HEK293 (cell line): ENCODE data around the gene MADCAM1.
A peak's percentile ranks its signal among the peaks of the same experiment; 100 is the strongest.
"Not testable (repeated sequence)": the region's sequence is repeated elsewhere in the genome, so short reads cannot be mapped to it uniquely, and the experiment has no call there.

Source experiments
- CTCF ChIA-PET: fragments of 350-600 bp; formaldehyde crosslinking; extraction: SDS; loops from one replicate; lab custom pipeline; 2021; ENCODE audit warnings: antibody characterized with exemption; lab: Yijun Ruan, JAX
- POLR2A ChIA-PET: fragments of 300-600 bp; formaldehyde crosslinking; extraction: SDS; loops from one replicate; lab custom pipeline; 2020; ENCODE audit warnings: antibody characterized with exemption, inconsistent platforms; lab: Yijun Ruan, JAX
- H3K27ac ChIP-seq: fragments of 200-500 bp; sonication (Bioruptor generic); 2 replicates; pipeline ENCODE4 v1.5.1; 2014; ENCODE audit warnings: low read depth, low read length, control low read depth, inconsistent platforms; ENCODE audit errors: extremely low read depth
- H3K36me3 ChIP-seq, 2 experiments: fragments of 200-500 bp in 1 of 2; sonication (Bioruptor generic) in 1 of 2; 1 replicate in 1 of 2; 2 replicates in 1 of 2; pipeline ENCODE4 v1.5.1; 2014 to 2017; ENCODE audit warnings: inconsistent platforms in 2 of 2, low read length in 2 of 2; ENCODE audit not compliant: control insufficient read depth in 2 of 2, insufficient read depth in 1 of 2
- H3K4me1 ChIP-seq: fragments of 200-500 bp; sonication (Bioruptor generic); 2 replicates; pipeline ENCODE4 v1.5.1; 2014; ENCODE audit warnings: mild to moderate bottlenecking, low read length, inconsistent platforms; ENCODE audit not compliant: control insufficient read depth, insufficient read depth
- H3K4me3 ChIP-seq: 2 replicates; pipeline ENCODE4 v1.5.1; 2011; ENCODE audit warnings: low read depth, mild to moderate bottlenecking, control low read depth, low read length, moderate library complexity
- H3K9me3 ChIP-seq: fragments of 200-500 bp; sonication (Bioruptor generic); 2 replicates; pipeline ENCODE4 v1.5.1; 2014; ENCODE audit warnings: low read depth, low read length, inconsistent platforms; ENCODE audit not compliant: control insufficient read depth, insufficient read depth
- EGR2 ChIP-seq: fragments of 450-650 bp; formaldehyde crosslinking; IDR thresholded peaks from 2 replicates; pipeline ENCODE4 v1.5.1; 2016; ENCODE audit warnings: low read depth, missing biosample characterization, missing genetic modification characterization
- GLIS1 ChIP-seq: fragments of 450-650 bp; formaldehyde crosslinking; IDR thresholded peaks from 2 replicates; pipeline ENCODE4 v1.5.1; 2016; ENCODE audit warnings: missing biosample characterization, missing genetic modification characterization
- MEIS1 ChIP-seq: sonication (generic); formaldehyde crosslinking; IDR thresholded peaks from 2 replicates; pipeline ENCODE4 v1.8.1; 2022; ENCODE audit warnings: missing genetic modification reagents, mild to moderate bottlenecking, borderline replicate concordance
- REST ChIP-seq: fragments of 450-650 bp; formaldehyde crosslinking; IDR thresholded peaks from 2 replicates; pipeline ENCODE4 v1.5.1; 2016; ENCODE audit warnings: missing biosample characterization, missing genetic modification characterization
- SALL2 ChIP-seq: fragments of 450-650 bp; formaldehyde crosslinking; IDR thresholded peaks from 2 replicates; pipeline ENCODE4 v1.5.0; 2017; ENCODE audit warnings: missing biosample characterization, mild to moderate bottlenecking, missing genetic modification characterization, borderline replicate concordance
- SP7 ChIP-seq: fragments of 450-650 bp; formaldehyde crosslinking; IDR thresholded peaks from 2 replicates; pipeline ENCODE4 v1.5.1; 2016; ENCODE audit warnings: missing biosample characterization, missing genetic modification characterization
- TSHZ1 ChIP-seq: fragments of 450-650 bp; formaldehyde crosslinking; IDR thresholded peaks from 2 replicates; pipeline ENCODE4 v1.5.1; 2016; ENCODE audit warnings: missing biosample characterization, missing genetic modification characterization, borderline replicate concordance
- ZBTB8A ChIP-seq: fragments of 450-650 bp; formaldehyde crosslinking; IDR thresholded peaks from 2 replicates; pipeline ENCODE4 v1.5.1; 2016; ENCODE audit warnings: missing biosample characterization, missing genetic modification characterization
- ZNF184 ChIP-seq: fragments of 450-650 bp; IDR thresholded peaks from 2 replicates; pipeline ENCODE4 v1.5.1; 2018; ENCODE audit warnings: missing biosample characterization, mild to moderate bottlenecking, missing genetic modification characterization
- ZNF549 ChIP-seq: fragments of 450-650 bp; IDR thresholded peaks from 2 replicates; pipeline ENCODE4 v1.5.1; 2018; ENCODE audit warnings: missing biosample characterization, missing genetic modification characterization, mild to moderate bottlenecking, inconsistent platforms, moderate library complexity
- ZNF76 ChIP-seq: fragments of 450-650 bp; formaldehyde crosslinking; IDR thresholded peaks from 2 replicates; pipeline ENCODE4; 2016; ENCODE audit warnings: low read depth, missing biosample characterization, missing genetic modification characterization, borderline replicate concordance
- ZNF791 ChIP-seq: fragments of 450-650 bp; formaldehyde crosslinking; IDR thresholded peaks from 2 replicates; pipeline ENCODE4 v1.5.1; 2016; ENCODE audit warnings: missing biosample characterization, missing genetic modification characterization
- TF ChIP-seq, protein P1 (sequence below): fragments of 450-650 bp; formaldehyde crosslinking; optimal IDR thresholded peaks from 2 replicates; pipeline ENCODE3; 2016; ENCODE audit warnings: missing biosample characterization, mild to moderate bottlenecking, missing genetic modification characterization
- TF ChIP-seq, protein P2 (sequence below): fragments of 450-650 bp; formaldehyde crosslinking; IDR thresholded peaks from 2 replicates; pipeline ENCODE4 v1.5.1; 2017; ENCODE audit warnings: missing biosample characterization, missing genetic modification characterization
- TF ChIP-seq, protein P3 (sequence below): fragments of 450-650 bp; formaldehyde crosslinking; IDR thresholded peaks from 2 replicates; pipeline ENCODE4 v1.5.1; 2016; ENCODE audit warnings: missing biosample characterization, missing genetic modification characterization
- TF ChIP-seq, protein P4 (sequence below): fragments of 450-650 bp; formaldehyde crosslinking; IDR thresholded peaks from 2 replicates; pipeline ENCODE4 v1.5.1; 2016; ENCODE audit warnings: missing biosample characterization, missing genetic modification characterization

Gene MADCAM1

GRCh38 chr19:480016-480855 is 16.1 kb upstream of the MADCAM1 start (continued):
- TF ChIP-seq MEIS1 (CRISPR knock-in tag) (no peak), ZNF791 (tag by site-specific recombination) (no peak; the same call in 1 of the 2 replicates), ZBTB8A (tag by site-specific recombination) (0 out of 2 replicates have a peak, but pooled peaks have one; percentile 23), SP7 (tag by site-specific recombination) (0 out of 2 replicates have a peak, but pooled peaks have one; percentile 40), SALL2 (tag by site-specific recombination) (no peak), EGR2 (peak; percentile 87)
- TF ChIP-seq, protein P1, sequence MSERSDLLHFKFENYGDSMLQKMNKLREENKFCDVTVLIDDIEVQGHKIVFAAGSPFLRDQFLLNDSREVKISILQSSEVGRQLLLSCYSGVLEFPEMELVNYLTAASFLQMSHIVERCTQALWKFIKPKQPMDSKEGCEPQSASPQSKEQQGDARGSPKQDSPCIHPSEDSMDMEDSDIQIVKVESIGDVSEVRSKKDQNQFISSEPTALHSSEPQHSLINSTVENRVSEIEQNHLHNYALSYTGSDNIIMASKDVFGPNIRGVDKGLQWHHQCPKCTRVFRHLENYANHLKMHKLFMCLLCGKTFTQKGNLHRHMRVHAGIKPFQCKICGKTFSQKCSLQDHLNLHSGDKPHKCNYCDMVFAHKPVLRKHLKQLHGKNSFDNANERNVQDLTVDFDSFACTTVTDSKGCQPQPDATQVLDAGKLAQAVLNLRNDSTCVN (tag by site-specific recombination): peak; percentile 24
- TF ChIP-seq, all 188 proteins: peak for 35

GRCh38 chr19:481100-481499 is 15.2 kb upstream of the MADCAM1 start:
- POLR2A ChIA-PET, CTCF ChIA-PET, H3K36me3 ChIP-seq, H3K27ac ChIP-seq, H3K4me1 ChIP-seq, H3K4me3 ChIP-seq, H3K9me3 ChIP-seq: not testable (repeated sequence)
- TF ChIP-seq, protein P2, sequence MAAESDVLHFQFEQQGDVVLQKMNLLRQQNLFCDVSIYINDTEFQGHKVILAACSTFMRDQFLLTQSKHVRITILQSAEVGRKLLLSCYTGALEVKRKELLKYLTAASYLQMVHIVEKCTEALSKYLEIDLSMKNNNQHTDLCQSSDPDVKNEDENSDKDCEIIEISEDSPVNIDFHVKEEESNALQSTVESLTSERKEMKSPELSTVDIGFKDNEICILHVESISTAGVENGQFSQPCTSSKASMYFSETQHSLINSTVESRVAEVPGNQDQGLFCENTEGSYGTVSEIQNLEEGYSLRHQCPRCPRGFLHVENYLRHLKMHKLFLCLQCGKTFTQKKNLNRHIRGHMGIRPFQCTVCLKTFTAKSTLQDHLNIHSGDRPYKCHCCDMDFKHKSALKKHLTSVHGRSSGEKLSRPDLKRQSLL (tag by site-specific recombination): peak; percentile 99
- peak; percentile 58 for TF ChIP-seq ZNF76 (tag by site-specific recombination)

- CTCF ChIA-PET: interaction anchor here (0.7 kb wide), 1 partner anchor 28 kb away, joined by 3 read pairs; no protein-coding TSS in a partner anchor
- no peak overlapping the region for H3K4me3 ChIP-seq
- H3K4me1 ChIP-seq: no peaks in the 10 kb centered on the region
- POLR2A ChIA-PET: interaction anchor here (0.5 kb wide), 1 partner anchor 232 kb away, joined by 4 read pairs; no protein-coding TSS in a partner anchor
- H3K9me3 ChIP-seq: no peaks in the 10 kb centered on the region
- no peak overlapping the region for H3K27ac ChIP-seq
- no peaks in the 10 kb centered on the region for H3K36me3 ChIP-seq
- TF ChIP-seq ZNF549 (no peak), ZNF184 (tag by site-specific recombination) (no peak), GLIS1 (tag by site-specific recombination) (peak; percentile 50; the same call in 1 of the 2 replicates), REST (peak; percentile 95), TSHZ1 (tag by site-specific recombination) (no peak)
- TF ChIP-seq, protein P3, sequence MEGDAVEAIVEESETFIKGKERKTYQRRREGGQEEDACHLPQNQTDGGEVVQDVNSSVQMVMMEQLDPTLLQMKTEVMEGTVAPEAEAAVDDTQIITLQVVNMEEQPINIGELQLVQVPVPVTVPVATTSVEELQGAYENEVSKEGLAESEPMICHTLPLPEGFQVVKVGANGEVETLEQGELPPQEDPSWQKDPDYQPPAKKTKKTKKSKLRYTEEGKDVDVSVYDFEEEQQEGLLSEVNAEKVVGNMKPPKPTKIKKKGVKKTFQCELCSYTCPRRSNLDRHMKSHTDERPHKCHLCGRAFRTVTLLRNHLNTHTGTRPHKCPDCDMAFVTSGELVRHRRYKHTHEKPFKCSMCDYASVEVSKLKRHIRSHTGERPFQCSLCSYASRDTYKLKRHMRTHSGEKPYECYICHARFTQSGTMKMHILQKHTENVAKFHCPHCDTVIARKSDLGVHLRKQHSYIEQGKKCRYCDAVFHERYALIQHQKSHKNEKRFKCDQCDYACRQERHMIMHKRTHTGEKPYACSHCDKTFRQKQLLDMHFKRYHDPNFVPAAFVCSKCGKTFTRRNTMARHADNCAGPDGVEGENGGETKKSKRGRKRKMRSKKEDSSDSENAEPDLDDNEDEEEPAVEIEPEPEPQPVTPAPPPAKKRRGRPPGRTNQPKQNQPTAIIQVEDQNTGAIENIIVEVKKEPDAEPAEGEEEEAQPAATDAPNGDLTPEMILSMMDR (tag by site-specific recombination): peak; percentile 53; the same call in 1 of the 2 replicates
- TF ChIP-seq, protein P4, sequence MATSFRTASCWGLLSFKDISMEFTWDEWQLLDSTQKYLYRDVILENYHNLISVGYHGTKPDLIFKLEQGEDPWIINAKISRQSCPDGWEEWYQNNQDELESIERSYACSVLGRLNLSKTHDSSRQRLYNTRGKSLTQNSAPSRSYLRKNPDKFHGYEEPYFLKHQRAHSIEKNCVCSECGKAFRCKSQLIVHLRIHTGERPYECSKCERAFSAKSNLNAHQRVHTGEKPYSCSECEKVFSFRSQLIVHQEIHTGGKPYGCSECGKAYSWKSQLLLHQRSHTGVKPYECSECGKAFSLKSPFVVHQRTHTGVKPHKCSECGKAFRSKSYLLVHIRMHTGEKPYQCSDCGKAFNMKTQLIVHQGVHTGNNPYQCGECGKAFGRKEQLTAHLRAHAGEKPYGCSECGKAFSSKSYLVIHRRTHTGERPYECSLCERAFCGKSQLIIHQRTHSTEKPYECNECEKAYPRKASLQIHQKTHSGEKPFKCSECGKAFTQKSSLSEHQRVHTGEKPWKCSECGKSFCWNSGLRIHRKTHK (tag by site-specific recombination): no peak
Measured at GRCh38 chr19:482186-483041, 13.9 kb upstream of the MADCAM1 start.
